HCT116 (cell line): ENCODE results near the gene ARNT2.

Experiments used
- EZH2 ChIP-seq: fragments of 200-600 bp; sonication (generic); IDR thresholded peaks from 2 replicates; pipeline ENCODE4 v1.6.1; 2017; ENCODE audit warnings: antibody characterized with exemption, mixed run types
- POLR2A ChIP-seq: IDR thresholded peaks from 2 replicates; pipeline ENCODE4 v1.7.0; 2011; ENCODE audit warnings: borderline replicate concordance; ENCODE audit not compliant: insufficient read depth, insufficient read length; ENCODE audit errors: extremely low read depth
- SP1 ChIP-seq: IDR thresholded peaks from 2 replicates; pipeline ENCODE4 v1.6.1; 2012; ENCODE audit warnings: low read depth
- TF ChIP-seq, protein P1 (sequence below), 3 experiments: fragments of 200-600 bp in 1 of 3; sonication (generic) in 1 of 3; IDR thresholded peaks in 2 of 3; conservative IDR thresholded peaks in 1 of 3; 2 replicates each; pipeline ENCODE4 v1.5.1; 2012 to 2017; ENCODE audit warnings: low read depth in 2 of 3, low read length in 2 of 3, antibody characterized with exemption in 1 of 3, borderline replicate concordance in 1 of 3, control low read depth in 1 of 3, mild to moderate bottlenecking in 1 of 3, mixed read lengths in 1 of 3, mixed run types in 1 of 3, moderate library complexity in 1 of 3; ENCODE audit not compliant: insufficient read depth in 1 of 3
- TF ChIP-seq, protein P2 (sequence below): IDR thresholded peaks from 2 replicates; pipeline ENCODE4 v1.6.1; 2011; ENCODE audit warnings: mild to moderate bottlenecking, low read length, moderate library complexity; ENCODE audit not compliant: insufficient replicate concordance; ENCODE audit errors: extremely low read depth
- TF ChIP-seq, protein P3 (sequence below): IDR thresholded peaks from 2 replicates; pipeline ENCODE4 v1.6.1; 2012; ENCODE audit warnings: low read depth

DNA sequence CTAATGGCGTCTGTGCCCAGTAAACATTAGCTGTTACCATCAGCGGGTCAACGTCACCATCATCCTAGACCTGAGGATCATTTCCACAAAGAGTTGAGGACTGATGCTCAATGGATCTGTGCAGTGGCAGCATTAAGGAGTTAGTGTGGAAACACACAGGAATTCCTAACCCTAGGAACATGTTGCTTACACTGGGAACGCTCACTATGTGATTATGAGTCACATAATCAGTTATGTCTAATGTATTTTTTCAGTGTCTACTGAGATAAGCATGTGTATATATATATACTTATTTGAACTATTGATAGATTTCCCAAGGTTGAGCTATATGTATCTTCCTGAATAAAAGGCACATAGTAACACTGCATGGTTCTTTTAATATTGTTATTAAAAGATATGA lies 19.0 kb downstream of the ARNT2 start:
- TF ChIP-seq, protein P1, sequence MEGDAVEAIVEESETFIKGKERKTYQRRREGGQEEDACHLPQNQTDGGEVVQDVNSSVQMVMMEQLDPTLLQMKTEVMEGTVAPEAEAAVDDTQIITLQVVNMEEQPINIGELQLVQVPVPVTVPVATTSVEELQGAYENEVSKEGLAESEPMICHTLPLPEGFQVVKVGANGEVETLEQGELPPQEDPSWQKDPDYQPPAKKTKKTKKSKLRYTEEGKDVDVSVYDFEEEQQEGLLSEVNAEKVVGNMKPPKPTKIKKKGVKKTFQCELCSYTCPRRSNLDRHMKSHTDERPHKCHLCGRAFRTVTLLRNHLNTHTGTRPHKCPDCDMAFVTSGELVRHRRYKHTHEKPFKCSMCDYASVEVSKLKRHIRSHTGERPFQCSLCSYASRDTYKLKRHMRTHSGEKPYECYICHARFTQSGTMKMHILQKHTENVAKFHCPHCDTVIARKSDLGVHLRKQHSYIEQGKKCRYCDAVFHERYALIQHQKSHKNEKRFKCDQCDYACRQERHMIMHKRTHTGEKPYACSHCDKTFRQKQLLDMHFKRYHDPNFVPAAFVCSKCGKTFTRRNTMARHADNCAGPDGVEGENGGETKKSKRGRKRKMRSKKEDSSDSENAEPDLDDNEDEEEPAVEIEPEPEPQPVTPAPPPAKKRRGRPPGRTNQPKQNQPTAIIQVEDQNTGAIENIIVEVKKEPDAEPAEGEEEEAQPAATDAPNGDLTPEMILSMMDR (IDR thresholded peaks at IDR 0.05 in 2 of 3, conservative IDR thresholded peaks at IDR 0.05 in 1 of 3; ENCODE audit: borderline replicate concordance in 1 of 3, insufficient read depth in 1 of 3, low read depth in 2 of 3, low read length in 2 of 3): no peak
- TF ChIP-seq POLR2A (no peak), SP1 (no peak), EZH2 (no peak)
- TF ChIP-seq, protein P2, sequence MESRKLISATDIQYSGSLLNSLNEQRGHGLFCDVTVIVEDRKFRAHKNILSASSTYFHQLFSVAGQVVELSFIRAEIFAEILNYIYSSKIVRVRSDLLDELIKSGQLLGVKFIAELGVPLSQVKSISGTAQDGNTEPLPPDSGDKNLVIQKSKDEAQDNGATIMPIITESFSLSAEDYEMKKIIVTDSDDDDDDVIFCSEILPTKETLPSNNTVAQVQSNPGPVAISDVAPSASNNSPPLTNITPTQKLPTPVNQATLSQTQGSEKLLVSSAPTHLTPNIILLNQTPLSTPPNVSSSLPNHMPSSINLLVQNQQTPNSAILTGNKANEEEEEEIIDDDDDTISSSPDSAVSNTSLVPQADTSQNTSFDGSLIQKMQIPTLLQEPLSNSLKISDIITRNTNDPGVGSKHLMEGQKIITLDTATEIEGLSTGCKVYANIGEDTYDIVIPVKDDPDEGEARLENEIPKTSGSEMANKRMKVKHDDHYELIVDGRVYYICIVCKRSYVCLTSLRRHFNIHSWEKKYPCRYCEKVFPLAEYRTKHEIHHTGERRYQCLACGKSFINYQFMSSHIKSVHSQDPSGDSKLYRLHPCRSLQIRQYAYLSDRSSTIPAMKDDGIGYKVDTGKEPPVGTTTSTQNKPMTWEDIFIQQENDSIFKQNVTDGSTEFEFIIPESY: no peak
- TF ChIP-seq, protein P3, sequence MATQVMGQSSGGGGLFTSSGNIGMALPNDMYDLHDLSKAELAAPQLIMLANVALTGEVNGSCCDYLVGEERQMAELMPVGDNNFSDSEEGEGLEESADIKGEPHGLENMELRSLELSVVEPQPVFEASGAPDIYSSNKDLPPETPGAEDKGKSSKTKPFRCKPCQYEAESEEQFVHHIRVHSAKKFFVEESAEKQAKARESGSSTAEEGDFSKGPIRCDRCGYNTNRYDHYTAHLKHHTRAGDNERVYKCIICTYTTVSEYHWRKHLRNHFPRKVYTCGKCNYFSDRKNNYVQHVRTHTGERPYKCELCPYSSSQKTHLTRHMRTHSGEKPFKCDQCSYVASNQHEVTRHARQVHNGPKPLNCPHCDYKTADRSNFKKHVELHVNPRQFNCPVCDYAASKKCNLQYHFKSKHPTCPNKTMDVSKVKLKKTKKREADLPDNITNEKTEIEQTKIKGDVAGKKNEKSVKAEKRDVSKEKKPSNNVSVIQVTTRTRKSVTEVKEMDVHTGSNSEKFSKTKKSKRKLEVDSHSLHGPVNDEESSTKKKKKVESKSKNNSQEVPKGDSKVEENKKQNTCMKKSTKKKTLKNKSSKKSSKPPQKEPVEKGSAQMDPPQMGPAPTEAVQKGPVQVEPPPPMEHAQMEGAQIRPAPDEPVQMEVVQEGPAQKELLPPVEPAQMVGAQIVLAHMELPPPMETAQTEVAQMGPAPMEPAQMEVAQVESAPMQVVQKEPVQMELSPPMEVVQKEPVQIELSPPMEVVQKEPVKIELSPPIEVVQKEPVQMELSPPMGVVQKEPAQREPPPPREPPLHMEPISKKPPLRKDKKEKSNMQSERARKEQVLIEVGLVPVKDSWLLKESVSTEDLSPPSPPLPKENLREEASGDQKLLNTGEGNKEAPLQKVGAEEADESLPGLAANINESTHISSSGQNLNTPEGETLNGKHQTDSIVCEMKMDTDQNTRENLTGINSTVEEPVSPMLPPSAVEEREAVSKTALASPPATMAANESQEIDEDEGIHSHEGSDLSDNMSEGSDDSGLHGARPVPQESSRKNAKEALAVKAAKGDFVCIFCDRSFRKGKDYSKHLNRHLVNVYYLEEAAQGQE: no peak
